ENCODE measurements around the gene PLTP. TPM values are rescaled to one million over a fixed set of nuclear protein-coding genes. Genes with fewer than 3 reads are reported as not detected.

The PLTP gene
- total and polyA plus RNA-seq, 2 of the 13 experiments (the other 11 are each of a cell fraction or from before 2014, with no cell fraction given), result 16.9 to 28.6 TPM

DNA sequence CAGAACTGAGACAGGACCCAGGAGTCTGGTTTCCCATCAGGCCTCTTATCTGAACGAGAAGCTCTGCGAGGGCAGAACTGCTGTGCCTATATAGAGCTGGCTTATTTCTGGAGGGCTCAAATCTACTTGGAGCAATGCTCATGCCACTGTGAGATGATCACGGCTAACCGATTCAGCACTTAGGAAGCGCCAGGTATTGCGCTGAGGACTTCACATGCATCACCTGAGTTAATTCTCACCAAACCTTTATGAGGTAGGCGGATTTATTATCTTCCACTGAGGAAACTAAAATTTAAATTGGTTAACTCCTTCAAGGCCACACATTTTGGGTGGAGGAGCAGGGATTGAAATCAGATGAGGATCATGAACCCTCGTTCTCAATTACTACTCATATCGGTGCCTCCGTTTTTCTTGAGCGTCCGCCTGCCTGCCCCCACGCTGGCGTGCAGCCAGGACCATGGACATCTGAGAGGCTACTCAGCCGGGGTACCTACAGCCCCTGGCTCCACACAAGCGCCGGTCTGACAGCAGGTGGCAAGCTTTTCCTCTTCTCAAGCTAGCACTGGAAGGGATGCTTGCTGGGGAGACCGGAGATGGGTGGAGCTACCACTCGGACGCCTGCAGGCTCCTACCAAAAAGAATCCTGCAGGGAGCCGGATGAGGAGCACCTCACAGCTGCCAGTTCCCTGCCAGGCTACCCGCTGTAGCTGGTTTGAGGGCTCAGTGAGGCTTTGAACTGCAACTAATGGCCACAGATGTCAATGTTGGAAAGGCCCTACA is 21.5 kb upstream of the PLTP start (continued):
- TF ChIP-seq SMYD3 (CRISPR knock-in tag; IDR thresholded peaks at IDR 0.05) (no peak; the same call in 1 of the 2 replicates), EEA1 (CRISPR knock-in tag; IDR thresholded peaks at IDR 0.05; ENCODE audit: borderline replicate concordance) (no peak), ZKSCAN1 (IDR thresholded peaks at IDR 0.05; ENCODE audit: low read length) (no peak), MXD4 (CRISPR knock-in tag; IDR thresholded peaks at IDR 0.05) (no peak; the same call in 1 of the 2 replicates), ZNF44 (CRISPR knock-in tag; IDR thresholded peaks at IDR 0.05) (peak; percentile 11; the same call in 1 of the 2 replicates), ZNF720 (CRISPR knock-in tag; IDR thresholded peaks at IDR 0.05) (no peak), SMC3 (IDR thresholded peaks at IDR 0.05; ENCODE audit: low read length) (peak; percentile 50; the same call in 1 of the 2 replicates), ZNF841 (CRISPR knock-in tag; IDR thresholded peaks at IDR 0.05; ENCODE audit: borderline replicate concordance) (no peak), ATAD3A (CRISPR knock-in tag; IDR thresholded peaks at IDR 0.05) (no peak), IRF2 (CRISPR knock-in tag; IDR thresholded peaks at IDR 0.05) (peak; percentile 30; the same call in 1 of the 2 replicates), KLF16 (CRISPR knock-in tag; IDR thresholded peaks at IDR 0.05) (peak in 1 of 2 experiments; percentile 83; a peak in 2 of 4 replicates)
- TF ChIP-seq, protein P1, sequence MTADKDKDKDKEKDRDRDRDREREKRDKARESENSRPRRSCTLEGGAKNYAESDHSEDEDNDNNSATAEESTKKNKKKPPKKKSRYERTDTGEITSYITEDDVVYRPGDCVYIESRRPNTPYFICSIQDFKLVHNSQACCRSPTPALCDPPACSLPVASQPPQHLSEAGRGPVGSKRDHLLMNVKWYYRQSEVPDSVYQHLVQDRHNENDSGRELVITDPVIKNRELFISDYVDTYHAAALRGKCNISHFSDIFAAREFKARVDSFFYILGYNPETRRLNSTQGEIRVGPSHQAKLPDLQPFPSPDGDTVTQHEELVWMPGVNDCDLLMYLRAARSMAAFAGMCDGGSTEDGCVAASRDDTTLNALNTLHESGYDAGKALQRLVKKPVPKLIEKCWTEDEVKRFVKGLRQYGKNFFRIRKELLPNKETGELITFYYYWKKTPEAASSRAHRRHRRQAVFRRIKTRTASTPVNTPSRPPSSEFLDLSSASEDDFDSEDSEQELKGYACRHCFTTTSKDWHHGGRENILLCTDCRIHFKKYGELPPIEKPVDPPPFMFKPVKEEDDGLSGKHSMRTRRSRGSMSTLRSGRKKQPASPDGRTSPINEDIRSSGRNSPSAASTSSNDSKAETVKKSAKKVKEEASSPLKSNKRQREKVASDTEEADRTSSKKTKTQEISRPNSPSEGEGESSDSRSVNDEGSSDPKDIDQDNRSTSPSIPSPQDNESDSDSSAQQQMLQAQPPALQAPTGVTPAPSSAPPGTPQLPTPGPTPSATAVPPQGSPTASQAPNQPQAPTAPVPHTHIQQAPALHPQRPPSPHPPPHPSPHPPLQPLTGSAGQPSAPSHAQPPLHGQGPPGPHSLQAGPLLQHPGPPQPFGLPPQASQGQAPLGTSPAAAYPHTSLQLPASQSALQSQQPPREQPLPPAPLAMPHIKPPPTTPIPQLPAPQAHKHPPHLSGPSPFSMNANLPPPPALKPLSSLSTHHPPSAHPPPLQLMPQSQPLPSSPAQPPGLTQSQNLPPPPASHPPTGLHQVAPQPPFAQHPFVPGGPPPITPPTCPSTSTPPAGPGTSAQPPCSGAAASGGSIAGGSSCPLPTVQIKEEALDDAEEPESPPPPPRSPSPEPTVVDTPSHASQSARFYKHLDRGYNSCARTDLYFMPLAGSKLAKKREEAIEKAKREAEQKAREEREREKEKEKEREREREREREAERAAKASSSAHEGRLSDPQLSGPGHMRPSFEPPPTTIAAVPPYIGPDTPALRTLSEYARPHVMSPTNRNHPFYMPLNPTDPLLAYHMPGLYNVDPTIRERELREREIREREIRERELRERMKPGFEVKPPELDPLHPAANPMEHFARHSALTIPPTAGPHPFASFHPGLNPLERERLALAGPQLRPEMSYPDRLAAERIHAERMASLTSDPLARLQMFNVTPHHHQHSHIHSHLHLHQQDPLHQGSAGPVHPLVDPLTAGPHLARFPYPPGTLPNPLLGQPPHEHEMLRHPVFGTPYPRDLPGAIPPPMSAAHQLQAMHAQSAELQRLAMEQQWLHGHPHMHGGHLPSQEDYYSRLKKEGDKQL (CRISPR knock-in tag; IDR thresholded peaks at IDR 0.05; ENCODE audit: low read depth), result no peak
- TF ChIP-seq, protein P2, sequence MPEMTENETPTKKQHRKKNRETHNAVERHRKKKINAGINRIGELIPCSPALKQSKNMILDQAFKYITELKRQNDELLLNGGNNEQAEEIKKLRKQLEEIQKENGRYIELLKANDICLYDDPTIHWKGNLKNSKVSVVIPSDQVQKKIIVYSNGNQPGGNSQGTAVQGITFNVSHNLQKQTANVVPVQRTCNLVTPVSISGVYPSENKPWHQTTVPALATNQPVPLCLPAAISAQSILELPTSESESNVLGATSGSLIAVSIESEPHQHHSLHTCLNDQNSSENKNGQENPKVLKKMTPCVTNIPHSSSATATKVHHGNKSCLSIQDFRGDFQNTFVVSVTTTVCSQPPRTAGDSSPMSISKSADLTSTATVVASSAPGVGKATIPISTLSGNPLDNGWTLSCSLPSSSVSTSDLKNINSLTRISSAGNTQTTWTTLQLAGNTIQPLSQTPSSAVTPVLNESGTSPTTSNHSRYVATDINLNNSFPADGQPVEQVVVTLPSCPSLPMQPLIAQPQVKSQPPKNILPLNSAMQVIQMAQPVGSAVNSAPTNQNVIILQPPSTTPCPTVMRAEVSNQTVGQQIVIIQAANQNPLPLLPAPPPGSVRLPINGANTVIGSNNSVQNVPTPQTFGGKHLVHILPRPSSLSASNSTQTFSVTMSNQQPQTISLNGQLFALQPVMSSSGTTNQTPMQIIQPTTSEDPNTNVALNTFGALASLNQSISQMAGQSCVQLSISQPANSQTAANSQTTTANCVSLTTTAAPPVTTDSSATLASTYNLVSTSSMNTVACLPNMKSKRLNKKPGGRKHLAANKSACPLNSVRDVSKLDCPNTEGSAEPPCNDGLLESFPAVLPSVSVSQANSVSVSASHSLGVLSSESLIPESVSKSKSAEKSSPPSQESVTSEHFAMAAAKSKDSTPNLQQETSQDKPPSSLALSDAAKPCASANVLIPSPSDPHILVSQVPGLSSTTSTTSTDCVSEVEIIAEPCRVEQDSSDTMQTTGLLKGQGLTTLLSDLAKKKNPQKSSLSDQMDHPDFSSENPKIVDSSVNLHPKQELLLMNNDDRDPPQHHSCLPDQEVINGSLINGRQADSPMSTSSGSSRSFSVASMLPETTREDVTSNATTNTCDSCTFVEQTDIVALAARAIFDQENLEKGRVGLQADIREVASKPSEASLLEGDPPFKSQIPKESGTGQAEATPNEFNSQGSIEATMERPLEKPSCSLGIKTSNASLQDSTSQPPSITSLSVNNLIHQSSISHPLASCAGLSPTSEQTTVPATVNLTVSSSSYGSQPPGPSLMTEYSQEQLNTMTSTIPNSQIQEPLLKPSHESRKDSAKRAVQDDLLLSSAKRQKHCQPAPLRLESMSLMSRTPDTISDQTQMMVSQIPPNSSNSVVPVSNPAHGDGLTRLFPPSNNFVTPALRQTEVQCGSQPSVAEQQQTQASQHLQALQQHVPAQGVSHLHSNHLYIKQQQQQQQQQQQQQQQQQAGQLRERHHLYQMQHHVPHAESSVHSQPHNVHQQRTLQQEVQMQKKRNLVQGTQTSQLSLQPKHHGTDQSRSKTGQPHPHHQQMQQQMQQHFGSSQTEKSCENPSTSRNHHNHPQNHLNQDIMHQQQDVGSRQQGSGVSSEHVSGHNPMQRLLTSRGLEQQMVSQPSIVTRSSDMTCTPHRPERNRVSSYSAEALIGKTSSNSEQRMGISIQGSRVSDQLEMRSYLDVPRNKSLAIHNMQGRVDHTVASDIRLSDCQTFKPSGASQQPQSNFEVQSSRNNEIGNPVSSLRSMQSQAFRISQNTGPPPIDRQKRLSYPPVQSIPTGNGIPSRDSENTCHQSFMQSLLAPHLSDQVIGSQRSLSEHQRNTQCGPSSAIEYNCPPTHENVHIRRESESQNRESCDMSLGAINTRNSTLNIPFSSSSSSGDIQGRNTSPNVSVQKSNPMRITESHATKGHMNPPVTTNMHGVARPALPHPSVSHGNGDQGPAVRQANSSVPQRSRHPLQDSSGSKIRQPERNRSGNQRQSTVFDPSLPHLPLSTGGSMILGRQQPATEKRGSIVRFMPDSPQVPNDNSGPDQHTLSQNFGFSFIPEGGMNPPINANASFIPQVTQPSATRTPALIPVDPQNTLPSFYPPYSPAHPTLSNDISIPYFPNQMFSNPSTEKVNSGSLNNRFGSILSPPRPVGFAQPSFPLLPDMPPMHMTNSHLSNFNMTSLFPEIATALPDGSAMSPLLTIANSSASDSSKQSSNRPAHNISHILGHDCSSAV (CRISPR knock-in tag; IDR thresholded peaks at IDR 0.05; ENCODE audit: borderline replicate concordance), result no peak

All from HepG2 (cell line).